Fibroblast of lung (primary cell): Measurements from ENCODE around the gene GABBR1.

Experiments used
- EZH2 ChIP-seq: IDR thresholded peaks from 2 replicates; pipeline ENCODE4 v1.5.1; 2012; ENCODE audit warnings: low read length, control low read depth, mild to moderate bottlenecking; ENCODE audit errors: missing control alignments
- TF ChIP-seq, protein P1 (sequence below), 2 donors: IDR thresholded peaks in 1 of 2; conservative IDR thresholded peaks in 1 of 2; 1 replicate in 1 of 2; 2 replicates in 1 of 2; pipeline ENCODE4 v1.5.1; 2011 to 2012; ENCODE audit warnings: low read length in 2 of 2, control low read depth in 1 of 2, inconsistent platforms in 1 of 2, low read depth in 1 of 2, mild to moderate bottlenecking in 1 of 2

- TF ChIP-seq EZH2, result no peak
- TF ChIP-seq, protein P1, sequence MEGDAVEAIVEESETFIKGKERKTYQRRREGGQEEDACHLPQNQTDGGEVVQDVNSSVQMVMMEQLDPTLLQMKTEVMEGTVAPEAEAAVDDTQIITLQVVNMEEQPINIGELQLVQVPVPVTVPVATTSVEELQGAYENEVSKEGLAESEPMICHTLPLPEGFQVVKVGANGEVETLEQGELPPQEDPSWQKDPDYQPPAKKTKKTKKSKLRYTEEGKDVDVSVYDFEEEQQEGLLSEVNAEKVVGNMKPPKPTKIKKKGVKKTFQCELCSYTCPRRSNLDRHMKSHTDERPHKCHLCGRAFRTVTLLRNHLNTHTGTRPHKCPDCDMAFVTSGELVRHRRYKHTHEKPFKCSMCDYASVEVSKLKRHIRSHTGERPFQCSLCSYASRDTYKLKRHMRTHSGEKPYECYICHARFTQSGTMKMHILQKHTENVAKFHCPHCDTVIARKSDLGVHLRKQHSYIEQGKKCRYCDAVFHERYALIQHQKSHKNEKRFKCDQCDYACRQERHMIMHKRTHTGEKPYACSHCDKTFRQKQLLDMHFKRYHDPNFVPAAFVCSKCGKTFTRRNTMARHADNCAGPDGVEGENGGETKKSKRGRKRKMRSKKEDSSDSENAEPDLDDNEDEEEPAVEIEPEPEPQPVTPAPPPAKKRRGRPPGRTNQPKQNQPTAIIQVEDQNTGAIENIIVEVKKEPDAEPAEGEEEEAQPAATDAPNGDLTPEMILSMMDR (conservative IDR thresholded peaks at IDR 0.05 in 1 of 2, IDR thresholded peaks at IDR 0.05 in 1 of 2; ENCODE audit: low read depth in 1 of 2, low read length in 2 of 2), result no peak
These were observed 23.8 kb upstream of the GABBR1 start, which contains the start of gene MOG for GRCh38 chr6:29656798-29657197.
